ENCODE data around the gene ST8SIA1.

The ST8SIA1 gene

GRCh38 chr12:22264380-22264779 lies 70.1 kb downstream of the ST8SIA1 start:
- Histone ChIP-seq H3K9me3 (ENCODE audit: control insufficient read depth, insufficient read depth, low read depth, low read length) (no peaks in the 10 kb centered on the region), H3K4me1 (ENCODE audit: control insufficient read depth, insufficient read depth, low read length) (no peaks in the 10 kb centered on the region), H3K4me3 (ENCODE audit: low read depth, low read length) (no peak overlapping the region), H3K36me3 (ENCODE audit: control insufficient read depth in 2 of 2, insufficient read depth in 1 of 2, low read length in 2 of 2) (no peaks in the 10 kb centered on the region), H3K27ac (ENCODE audit: extremely low read depth, low read depth, low read length) (no peak overlapping the region)
- ChIA-PET CTCF (no interaction called here), POLR2A (no interaction called here)
- TF ChIP-seq ZNF692 (tag by site-specific recombination; IDR thresholded peaks at IDR 0.05) (no peak), ZNF391 (tag by site-specific recombination; IDR thresholded peaks at IDR 0.05; ENCODE audit: borderline replicate concordance, low read depth) (no peak), ZBTB6 (tag by site-specific recombination; IDR thresholded peaks at IDR 0.05) (no peak), ZNF843 (tag by site-specific recombination; IDR thresholded peaks at IDR 0.05) (no peak), ZNF155 (tag by site-specific recombination; IDR thresholded peaks at IDR 0.05) (no peak), ZNF23 (tag by site-specific recombination; IDR thresholded peaks at IDR 0.05; ENCODE audit: borderline replicate concordance) (no peak), ZSCAN30 (tag by site-specific recombination; IDR thresholded peaks at IDR 0.05) (no peak), ZNF214 (tag by site-specific recombination; IDR thresholded peaks at IDR 0.05; ENCODE audit: borderline replicate concordance) (no peak), SCRT2 (tag by site-specific recombination; IDR thresholded peaks at IDR 0.05) (no peak), ZSCAN18 (tag by site-specific recombination; IDR thresholded peaks at IDR 0.05) (no peak), ZNF223 (tag by site-specific recombination; IDR thresholded peaks at IDR 0.05) (no peak), ZBTB7A (tag by site-specific recombination; IDR thresholded peaks at IDR 0.05; ENCODE audit: low read depth) (no peak), ZNF311 (tag by site-specific recombination; IDR thresholded peaks at IDR 0.05; ENCODE audit: borderline replicate concordance) (no peak)

GRCh38 chr12:22262309-22262708 lies 72.2 kb downstream of the ST8SIA1 start:
- POLR2A ChIA-PET = no interaction called here
- no peak overlapping the region for H3K4me3 ChIP-seq (ENCODE audit: low read depth, low read length)
- CTCF ChIA-PET = interaction anchor here (0.8 kb wide), 1 partner anchor 37 kb away, joined by 3 read pairs; no protein-coding TSS in a partner anchor
- TF ChIP-seq EGR2 (tag by site-specific recombination; IDR thresholded peaks at IDR 0.05; ENCODE audit: low read depth) = peak; percentile 39; the same call in 1 of the 2 replicates
- no peak for TF ChIP-seq REPIN1 (tag by site-specific recombination; IDR thresholded peaks at IDR 0.05; ENCODE audit: low read depth)
- H3K36me3 ChIP-seq (ENCODE audit: control insufficient read depth in 2 of 2, insufficient read depth in 1 of 2, low read length in 2 of 2) = no peaks in the 10 kb centered on the region
- H3K27ac ChIP-seq (ENCODE audit: extremely low read depth, low read depth, low read length) = no peak overlapping the region
- H3K9me3 ChIP-seq (ENCODE audit: control insufficient read depth, insufficient read depth, low read depth, low read length) = no peaks in the 10 kb centered on the region
- H3K4me1 ChIP-seq (ENCODE audit: control insufficient read depth, insufficient read depth, low read length) = no peaks in the 10 kb centered on the region

GRCh38 chr12:22257100-22257499 lies 77.4 kb downstream of the ST8SIA1 start:
- Histone ChIP-seq H3K4me1 (ENCODE audit: control insufficient read depth, insufficient read depth, low read length) (no peaks in the 10 kb centered on the region), H3K9me3 (ENCODE audit: control insufficient read depth, insufficient read depth, low read depth, low read length) (no peaks in the 10 kb centered on the region), H3K27ac (ENCODE audit: extremely low read depth, low read depth, low read length) (no peak overlapping the region), H3K4me3 (ENCODE audit: low read depth, low read length) (no peak overlapping the region), H3K36me3 (ENCODE audit: control insufficient read depth in 2 of 2, insufficient read depth in 1 of 2, low read length in 2 of 2) (no peaks in the 10 kb centered on the region)
- TF ChIP-seq OVOL3 (tag by site-specific recombination; IDR thresholded peaks at IDR 0.05) = no peak
- TF ChIP-seq ZNF76 (tag by site-specific recombination; IDR thresholded peaks at IDR 0.05; ENCODE audit: borderline replicate concordance, low read depth) = no peak
- TF ChIP-seq ZBTB7A (tag by site-specific recombination; IDR thresholded peaks at IDR 0.05; ENCODE audit: low read depth) = no peak
- CTCF ChIA-PET = no interaction called here
- POLR2A ChIA-PET = interaction anchor here (0.6 kb wide), 1 partner anchor 22 kb away, joined by 3 read pairs; no protein-coding TSS in a partner anchor
